OCI-LY7 (cell line): ENCODE measurements around the gene ID2. TPM values are rescaled to one million over a fixed set of nuclear protein-coding genes. Genes with fewer than 3 reads are reported as not detected.

Source experiments
- BruUV-seq: library from RNA; stranded (reverse); fragments of 400-500 nt; replicated peaks from 2 replicates; lab custom pipeline; 2021; lab: Mats Ljungman, UMichigan
- CTCF ChIA-PET: fragments of 300-600 bp; sonication (Branson Sonifier 250); formaldehyde crosslinking; loops from one replicate; lab custom pipeline; 2022; ENCODE audit warnings: antibody characterized with exemption; ENCODE audit not compliant: unreplicated experiment; lab: Charles Lee
- POLR2A ChIA-PET: fragments of 300-600 bp; sonication (Branson Sonifier 250); formaldehyde crosslinking; loops from one replicate; lab custom pipeline; 2022; ENCODE audit warnings: antibody characterized with exemption; lab: Charles Lee
- DNase-seq: peaks from one replicate; pipeline ENCODE4 v3.0.0-alpha.2; 2015; ENCODE audit warnings: low spot score
- H2AFZ ChIP-seq: fragments of 200-600 bp; sonication (generic), shearing (Covaris generic); 2 replicates; pipeline ENCODE4 v1.6.1; 2014; ENCODE audit warnings: mild to moderate bottlenecking, antibody characterized with exemption, low read length, moderate library complexity
- H3K27ac ChIP-seq: fragments of 200-600 bp; sonication (generic); 2 replicates; pipeline ENCODE4 v1.5.1; 2014; ENCODE audit warnings: mixed run types, low read depth, mild to moderate bottlenecking, moderate library complexity, low read length, inconsistent platforms; ENCODE audit not compliant: poor library complexity, severe bottlenecking
- H3K36me3 ChIP-seq: fragments of 200-600 bp; sonication (generic); 2 replicates; pipeline ENCODE4 v1.6.1; 2014; ENCODE audit warnings: mild to moderate bottlenecking, antibody characterized with exemption, low read length, moderate library complexity, mixed read lengths; ENCODE audit not compliant: insufficient read depth
- H3K4me1 ChIP-seq: fragments of 200-600 bp; sonication (generic); 2 replicates; pipeline ENCODE4 v1.5.1; 2014; ENCODE audit warnings: mild to moderate bottlenecking, low read length; ENCODE audit not compliant: insufficient read depth, poor library complexity, severe bottlenecking
- H3K4me2 ChIP-seq: fragments of 200-600 bp; sonication (generic); 2 replicates; pipeline ENCODE4 v1.6.1; 2014; ENCODE audit warnings: mild to moderate bottlenecking, low read length
- H3K4me3 ChIP-seq: fragments of 200-600 bp; sonication (generic); 2 replicates; pipeline ENCODE4 v1.5.1; 2014; ENCODE audit warnings: mild to moderate bottlenecking, low read depth, low read length; ENCODE audit not compliant: poor library complexity, severe bottlenecking
- H3K79me2 ChIP-seq: fragments of 200-600 bp; sonication (generic); 2 replicates; pipeline ENCODE4 v1.6.1; 2016; ENCODE audit warnings: low read depth, mild to moderate bottlenecking, low read length, moderate library complexity, mixed read lengths; ENCODE audit not compliant: insufficient read depth
- H3K9me2 ChIP-seq: fragments of 200-600 bp; sonication (generic); 2 replicates; pipeline ENCODE4 v1.6.1; 2016; ENCODE audit warnings: mild to moderate bottlenecking, low read length, mixed read lengths; ENCODE audit not compliant: insufficient read depth
- H3K9me3 ChIP-seq: fragments of 200-600 bp; sonication (generic); 2 replicates; pipeline ENCODE4 v1.6.1; 2014; ENCODE audit warnings: mild to moderate bottlenecking, mixed run types, low read length, mixed read lengths
- H4K20me1 ChIP-seq: fragments of 200-600 bp; sonication (generic); 2 replicates; pipeline ENCODE4 v1.6.1; 2014; ENCODE audit warnings: mild to moderate bottlenecking, antibody characterized with exemption, low read length, moderate library complexity, mixed read lengths; ENCODE audit not compliant: insufficient read depth
- EZH2phosphoT487 ChIP-seq: fragments of 200-600 bp; sonication (generic); IDR thresholded peaks from 2 replicates; pipeline ENCODE4 v1.6.1; 2018; ENCODE audit warnings: low read depth, borderline replicate concordance, mild to moderate bottlenecking, mixed run types, antibody characterized with exemption, low read length, moderate library complexity, mixed read lengths
- intact Hi-C: fragments of 100-400 bp; cut with micrococcal nuclease; formaldehyde crosslinking; loops from one replicate; pipeline ENCODE4 v1.10.0; 2022; ENCODE audit not compliant: unreplicated experiment
- total RNA-seq, 2 experiments: library from RNA; depleted of rRNA in 1 of 2; stranded (reverse); fragments of >200 nt in 1 of 2; shearing (Covaris generic) in 1 of 2; gene quantifications; 2 replicates each; pipeline ENCODE4 v1.2.3, GENCODE V29; 2014 to 2022
- TF ChIP-seq, protein P1 (sequence below): fragments of 200-600 bp; sonication (generic); conservative IDR thresholded peaks from 2 replicates; pipeline ENCODE4 v1.5.1; 2014; ENCODE audit warnings: mild to moderate bottlenecking, antibody characterized with exemption, low read length, moderate library complexity, mixed read lengths

ID2 gene
- total RNA-seq, 2 experiments from 2014 or later: 79.3 to 498 TPM

DNA sequence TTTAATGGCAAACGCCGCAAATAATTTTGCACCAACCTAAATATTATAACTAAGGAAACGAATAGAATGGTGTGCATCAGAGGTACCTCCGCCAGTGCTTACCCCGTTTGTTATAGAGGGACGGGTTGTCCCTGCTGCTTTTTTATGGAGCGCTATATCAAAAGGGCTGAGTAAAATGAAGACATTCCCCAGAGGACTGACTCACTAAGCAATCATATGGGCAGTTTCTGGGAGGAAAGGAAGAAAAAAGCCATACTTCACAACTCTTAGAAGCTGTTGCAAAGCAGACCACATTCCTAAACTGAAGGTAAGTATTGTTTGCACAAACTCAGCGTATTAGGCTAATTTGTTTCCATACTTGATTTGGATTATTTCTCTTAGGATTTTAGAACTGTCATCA, 12.9 kb downstream of the ID2 start:
- H3K36me3 ChIP-seq: no peaks in the 10 kb centered on the region
- intact Hi-C loops: loop anchor here (5.0 kb wide), 1 partner anchor 68 kb away; no protein-coding TSS in a partner anchor
- no peaks in the 10 kb centered on the region for H3K9me3 ChIP-seq
- CTCF ChIA-PET: no interaction called here
- POLR2A ChIA-PET: interaction anchor here (0.5 kb wide), 1 partner anchor 14 kb away, joined by 3 read pairs; no protein-coding TSS in a partner anchor
- DNase-seq: no peak
- H3K4me1 ChIP-seq: no peaks in the 10 kb centered on the region
- H4K20me1 ChIP-seq: no peaks in the 10 kb centered on the region
- no peak for TF ChIP-seq EZH2phosphoT487
- TF ChIP-seq, protein P1, sequence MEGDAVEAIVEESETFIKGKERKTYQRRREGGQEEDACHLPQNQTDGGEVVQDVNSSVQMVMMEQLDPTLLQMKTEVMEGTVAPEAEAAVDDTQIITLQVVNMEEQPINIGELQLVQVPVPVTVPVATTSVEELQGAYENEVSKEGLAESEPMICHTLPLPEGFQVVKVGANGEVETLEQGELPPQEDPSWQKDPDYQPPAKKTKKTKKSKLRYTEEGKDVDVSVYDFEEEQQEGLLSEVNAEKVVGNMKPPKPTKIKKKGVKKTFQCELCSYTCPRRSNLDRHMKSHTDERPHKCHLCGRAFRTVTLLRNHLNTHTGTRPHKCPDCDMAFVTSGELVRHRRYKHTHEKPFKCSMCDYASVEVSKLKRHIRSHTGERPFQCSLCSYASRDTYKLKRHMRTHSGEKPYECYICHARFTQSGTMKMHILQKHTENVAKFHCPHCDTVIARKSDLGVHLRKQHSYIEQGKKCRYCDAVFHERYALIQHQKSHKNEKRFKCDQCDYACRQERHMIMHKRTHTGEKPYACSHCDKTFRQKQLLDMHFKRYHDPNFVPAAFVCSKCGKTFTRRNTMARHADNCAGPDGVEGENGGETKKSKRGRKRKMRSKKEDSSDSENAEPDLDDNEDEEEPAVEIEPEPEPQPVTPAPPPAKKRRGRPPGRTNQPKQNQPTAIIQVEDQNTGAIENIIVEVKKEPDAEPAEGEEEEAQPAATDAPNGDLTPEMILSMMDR: no peak
- H2AFZ ChIP-seq: no peak overlapping the region
- no TSS peak for BruUV-seq
- no peak overlapping the region for H3K4me2 ChIP-seq
- H3K27ac ChIP-seq: no peak overlapping the region
- no peaks in the 10 kb centered on the region for H3K79me2 ChIP-seq
- H3K9me2 ChIP-seq: no peaks in the 10 kb centered on the region
- H3K4me3 ChIP-seq: no peak overlapping the region

DNA sequence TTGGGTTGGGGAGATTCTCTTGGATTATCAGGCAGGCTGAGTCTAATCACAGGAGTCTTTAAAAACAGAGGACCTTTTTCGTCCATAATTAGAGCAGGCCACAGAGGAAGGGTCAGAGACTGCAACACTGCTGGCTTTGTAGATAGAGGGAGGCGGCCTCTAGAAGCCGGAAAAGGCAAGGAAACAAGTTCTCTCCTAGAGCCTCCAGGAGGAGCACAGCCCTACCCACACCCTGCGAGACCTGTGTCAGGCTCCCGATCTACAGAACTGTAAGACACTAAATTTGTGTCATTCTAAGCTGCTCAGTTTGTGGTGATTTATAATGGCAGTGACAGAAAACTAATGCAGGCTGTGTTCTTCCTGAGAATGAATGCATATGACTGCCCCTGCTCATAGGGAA, 15.3 kb downstream of the ID2 start:
- no peaks in the 10 kb centered on the region for H3K36me3 ChIP-seq
- H3K79me2 ChIP-seq: no peaks in the 10 kb centered on the region
- H4K20me1 ChIP-seq: no peaks in the 10 kb centered on the region
- no TSS peak for BruUV-seq
- no peak for TF ChIP-seq EZH2phosphoT487
- TF ChIP-seq, protein P1: no peak
- ChIA-PET POLR2A (no interaction called here), CTCF (no interaction called here)
- no peaks in the 10 kb centered on the region for H3K9me2 ChIP-seq
- intact Hi-C loops: no loop called here
- H3K4me1 ChIP-seq: no peaks in the 10 kb centered on the region
- H3K27ac ChIP-seq: no peak overlapping the region
- H3K9me3 ChIP-seq: no peaks in the 10 kb centered on the region
- H2AFZ ChIP-seq: no peak overlapping the region
- no peak overlapping the region for H3K4me3 ChIP-seq
- H3K4me2 ChIP-seq: no peak overlapping the region
- no peak for DNase-seq

DNA sequence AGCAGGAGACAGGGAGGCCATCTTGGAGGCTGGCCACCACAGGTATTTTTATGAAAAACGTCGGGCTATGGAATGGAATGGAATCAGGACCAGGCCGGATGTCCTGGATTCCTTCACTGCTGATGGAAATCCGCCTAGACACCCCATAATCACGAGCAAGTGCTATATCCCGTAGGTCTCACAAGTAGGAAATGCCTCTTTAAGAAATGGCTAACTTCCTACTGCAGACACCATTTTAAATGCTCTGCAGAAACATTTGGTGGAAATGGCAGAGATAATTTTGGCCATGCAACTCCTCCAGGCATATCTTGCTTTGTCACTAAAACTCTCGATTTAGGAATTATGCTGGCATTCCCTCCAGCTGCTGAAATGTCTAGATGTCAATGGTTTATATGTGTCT, 18.0 kb downstream of the ID2 start:
- Histone ChIP-seq H3K9me3 (no peaks in the 10 kb centered on the region), H3K36me3 (no peaks in the 10 kb centered on the region), H2AFZ (no peak overlapping the region), H3K79me2 (no peaks in the 10 kb centered on the region), H3K4me1 (no peaks in the 10 kb centered on the region), H3K27ac (no peak overlapping the region), H3K4me2 (no peak overlapping the region), H3K9me2 (no peaks in the 10 kb centered on the region), H3K4me3 (no peak overlapping the region), H4K20me1 (no peaks in the 10 kb centered on the region)
- BruUV-seq: no TSS peak
- intact Hi-C loops: no loop called here
- ChIA-PET CTCF (no interaction called here), POLR2A (interaction anchor here (0.6 kb wide), 1 partner anchor 780 kb away, joined by 3 read pairs; no protein-coding TSS in a partner anchor)
- TF ChIP-seq, protein P1: no peak
- no peak for TF ChIP-seq EZH2phosphoT487
- DNase-seq: no peak
